HS-5 (cell line): ENCODE measurements around the gene LRTM1.

Experiments used
- DNase-seq: peaks from one replicate; pipeline ENCODE4 v3.0.0-alpha.2; 2012; ENCODE audit warnings: low read depth

The LRTM1 gene

GRCh38 chr3:54939557-54940300 is 11.9 kb upstream of the LRTM1 start:
- DNase-seq: no peak

- DNase-seq: no peak
Measured at GRCh38 chr3:54936561-54936960, 8.7 kb upstream of the LRTM1 start.

- DNase-seq: no peak
Measured at GRCh38 chr3:54935869-54936268, 8.0 kb upstream of the LRTM1 start.

DNA sequence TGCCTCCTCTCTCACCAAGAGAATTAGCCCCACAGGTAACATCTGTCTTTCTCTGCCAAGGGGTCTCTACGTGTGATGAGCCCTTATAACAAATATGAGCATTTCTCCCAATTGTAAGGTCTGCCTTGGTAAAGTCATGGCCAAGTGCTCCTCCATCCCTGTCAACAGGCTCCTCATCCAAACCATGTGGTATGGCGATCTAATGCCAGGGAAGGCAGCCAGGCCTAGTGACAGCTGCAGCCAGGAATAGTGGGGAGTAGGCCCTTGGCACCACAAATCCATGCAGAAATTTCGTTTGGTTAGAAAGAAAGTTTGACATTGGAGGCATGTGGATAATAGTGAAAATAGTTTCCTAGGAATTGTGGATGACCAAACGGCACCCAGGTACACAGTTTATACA is 4.7 kb upstream of the LRTM1 start:
- no peak for DNase-seq

DNA sequence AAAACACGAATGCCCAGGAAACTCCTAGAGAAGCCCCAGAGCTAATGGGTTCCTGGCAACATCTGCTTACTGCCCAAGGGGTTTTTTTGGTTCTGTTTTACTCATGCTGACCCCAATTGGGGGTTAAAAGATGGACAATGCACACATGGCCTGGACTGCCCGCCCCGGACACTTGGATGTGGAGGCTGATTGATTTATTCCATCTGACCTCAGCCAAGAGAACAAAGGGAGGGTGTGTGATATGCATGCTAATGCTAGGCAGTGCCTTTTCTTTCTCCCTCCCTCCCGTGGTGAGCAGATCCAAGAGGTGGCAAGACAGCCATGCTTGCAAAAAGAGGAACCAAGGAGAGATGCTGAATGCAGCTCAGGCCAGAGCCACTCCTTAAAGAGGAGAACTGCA is 3.3 kb upstream of the LRTM1 start:
- DNase-seq: no peak

DNA sequence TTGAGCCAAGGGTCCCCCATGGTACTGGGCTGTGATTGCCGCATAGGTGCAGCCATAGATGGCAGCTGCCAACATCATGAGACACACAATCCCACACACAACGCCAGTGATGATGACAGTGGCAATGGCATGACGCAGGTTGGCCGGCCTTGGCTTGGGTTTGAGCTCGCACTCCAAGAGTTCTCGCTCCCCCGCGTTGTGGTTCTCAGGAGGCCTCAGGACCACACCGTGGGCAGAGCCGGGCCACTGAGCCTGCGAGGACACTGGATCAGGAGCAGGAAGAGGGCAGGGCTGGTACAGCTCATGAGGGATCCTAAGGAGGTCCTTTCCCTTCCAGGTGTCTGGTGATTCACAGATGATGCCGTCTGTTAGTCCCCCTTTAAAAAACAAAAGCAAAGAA is 9.3 kb downstream of the LRTM1 start:
- no peak for DNase-seq

DNA sequence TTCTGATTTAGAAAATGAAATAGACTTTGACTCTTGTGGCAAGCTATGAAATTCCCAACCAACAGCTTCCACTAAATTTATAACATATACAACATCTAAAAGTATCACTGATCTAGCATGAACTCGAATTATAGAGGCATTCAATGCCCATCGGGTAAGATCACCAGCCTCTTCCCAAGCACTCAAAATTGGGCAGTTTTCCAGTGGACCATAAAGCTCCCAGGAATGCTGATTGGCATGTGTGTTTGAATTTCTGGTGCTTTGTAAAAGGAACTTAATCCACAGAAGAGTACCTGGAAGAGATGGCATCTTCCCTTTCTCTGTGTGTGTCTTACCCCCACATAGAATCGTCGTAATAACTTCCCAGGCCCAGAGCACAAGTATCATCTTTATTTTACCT is 10.0 kb downstream of the LRTM1 start:
- DNase-seq: no peak

- DNase-seq: no peak
Measured at GRCh38 chr3:54917174-54917573, 10.7 kb downstream of the LRTM1 start.

- DNase-seq: no peak
Measured at GRCh38 chr3:54916732-54917131, 11.1 kb downstream of the LRTM1 start.

GRCh38 chr3:54915976-54916375 is 11.9 kb downstream of the LRTM1 start:
- no peak for DNase-seq

GRCh38 chr3:54915181-54915580 is 12.7 kb downstream of the LRTM1 start:
- DNase-seq: no peak

- DNase-seq: no peak
Measured at GRCh38 chr3:54914180-54914579, 13.7 kb downstream of the LRTM1 start.

GRCh38 chr3:54909191-54909590 is 18.7 kb downstream of the LRTM1 start:
- DNase-seq: no peak

GRCh38 chr3:54906763-54907162 is 21.1 kb downstream of the LRTM1 start:
- no peak for DNase-seq

DNA sequence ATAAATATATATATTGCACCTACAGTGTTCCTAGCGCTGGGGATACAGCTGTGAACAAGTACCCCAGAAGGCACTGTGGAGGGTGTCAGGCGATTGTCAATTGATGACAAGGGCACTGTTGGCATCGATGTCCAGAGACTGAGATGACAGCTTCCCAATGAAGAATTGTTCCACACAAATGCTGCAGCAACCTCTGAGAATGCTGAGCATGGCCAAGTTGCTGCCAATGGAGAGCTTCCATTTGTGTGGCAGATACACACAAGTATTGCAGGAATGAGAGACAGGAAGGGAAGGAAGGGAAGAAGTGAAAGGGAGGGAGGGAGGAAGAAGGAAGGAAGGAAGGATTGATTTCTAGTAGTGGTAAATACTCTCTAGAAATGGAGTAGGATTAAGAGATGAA is 21.9 kb downstream of the LRTM1 start:
- DNase-seq: no peak

DNA sequence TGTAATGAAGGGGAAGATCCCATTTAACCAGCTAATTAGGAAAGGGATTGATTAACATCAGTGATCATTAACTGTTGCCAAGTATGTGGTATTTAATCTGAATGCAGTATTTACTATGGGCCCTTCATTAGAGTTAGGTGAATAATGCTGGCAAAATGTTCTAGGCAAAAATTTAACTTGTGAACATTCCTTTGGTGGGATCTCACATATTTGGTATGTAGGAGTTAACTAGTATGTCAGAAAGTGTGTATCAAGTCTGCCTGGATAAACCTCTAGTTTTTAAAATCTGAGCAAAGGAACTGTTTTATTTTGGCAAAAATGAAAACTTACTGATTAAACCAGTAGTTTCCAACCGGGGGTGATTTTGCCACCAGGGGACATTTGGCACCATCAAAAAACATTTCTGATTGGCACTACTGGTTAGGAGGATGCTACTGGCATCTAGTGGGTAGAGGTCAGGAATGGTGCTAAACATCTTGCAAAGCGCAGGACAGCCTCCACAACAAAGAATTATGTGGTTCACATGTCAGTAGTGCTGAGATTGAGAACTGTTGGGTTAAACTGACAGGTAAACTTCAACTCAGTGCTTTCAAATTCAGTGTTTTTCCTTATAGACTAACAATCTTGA is 22.5 kb downstream of the LRTM1 start:
- no peak for DNase-seq

- no peak for DNase-seq
Measured at GRCh38 chr3:54901906-54902685, 25.8 kb downstream of the LRTM1 start.

GRCh38 chr3:54900838-54901591 is 26.8 kb downstream of the LRTM1 start:
- no peak for DNase-seq

- DNase-seq: no peak
Measured at GRCh38 chr3:54899273-54899672, 28.6 kb downstream of the LRTM1 start.

DNA sequence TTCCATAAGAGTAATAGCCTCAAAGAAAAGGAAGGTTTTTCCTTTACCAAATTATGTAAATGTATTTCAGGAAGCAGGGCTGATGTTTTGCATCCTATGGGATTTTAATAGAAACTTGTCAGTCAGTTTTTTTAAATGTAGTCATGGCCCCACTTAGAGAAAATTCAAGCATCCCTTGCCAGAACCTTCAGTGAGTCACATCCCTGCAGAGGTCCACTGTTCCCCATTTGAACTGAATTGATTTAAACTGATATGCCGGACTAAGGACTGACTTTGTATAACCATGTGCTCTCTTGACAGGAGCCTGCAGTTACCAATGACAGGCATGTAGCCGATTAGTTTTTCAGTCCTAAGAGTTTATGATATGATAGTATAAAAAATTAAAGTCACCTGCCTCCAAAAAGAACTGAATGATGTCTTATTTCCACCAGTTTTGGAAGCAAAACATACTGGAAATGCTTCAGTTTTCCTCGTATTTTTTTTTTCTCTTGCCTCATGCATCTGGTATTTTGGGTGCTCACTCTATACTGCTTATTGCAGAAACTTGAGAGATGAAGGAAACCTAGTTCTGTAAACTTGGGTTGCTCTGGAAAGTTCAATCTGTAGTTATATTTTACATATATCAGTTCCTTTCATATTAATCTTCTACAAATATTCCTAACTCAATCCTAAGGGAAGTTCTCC is 30.7 kb downstream of the LRTM1 start:
- DNase-seq: no peak

GRCh38 chr3:54895613-54896012 is 32.2 kb downstream of the LRTM1 start:
- DNase-seq: no peak

DNA sequence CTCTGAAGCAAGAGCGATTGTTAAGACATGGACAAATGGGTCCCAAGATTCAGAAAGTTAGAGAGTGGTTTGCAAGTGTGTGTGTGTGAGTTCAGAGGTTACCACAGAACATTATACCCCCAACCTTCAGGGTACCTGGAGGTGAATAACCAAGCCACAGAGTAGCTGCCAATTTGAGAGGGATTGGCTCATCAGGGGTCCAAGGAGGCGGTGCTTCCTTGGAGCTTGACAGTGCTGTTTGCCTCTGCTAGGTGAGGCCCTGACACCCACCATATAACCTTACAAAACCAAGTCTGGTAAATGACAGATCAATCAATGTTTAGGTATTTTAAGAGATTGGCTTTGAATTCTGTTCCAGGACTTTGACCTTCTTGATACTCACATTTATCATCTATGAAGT is 35.7 kb downstream of the LRTM1 start:
- DNase-seq: no peak
